C4-2B (cell line): ENCODE measurements around the gene CSRNP3.

Experiments used
- CTCF ChIP-seq: fragments of 450-650 bp; conservative IDR thresholded peaks from 2 replicates; pipeline ENCODE4 v1.5.1; 2017; ENCODE audit warnings: mild to moderate bottlenecking
- ZFX ChIP-seq: fragments of 450-650 bp; IDR thresholded peaks from 2 replicates; pipeline ENCODE4 v1.6.1; 2017

- no peak; the same call in 1 of the 2 replicates for TF ChIP-seq CTCF
- no peak for TF ChIP-seq ZFX
Measured at GRCh38 chr2:165467921-165468320, 1.6 kb upstream of the CSRNP3 start.
